ES-I3 (cell line): ENCODE results near the gene OVOL1.
A peak's percentile ranks its signal among the peaks of the same experiment; 100 is the strongest.
"Not testable (repeated sequence)": the region's sequence is repeated elsewhere in the genome, so short reads cannot be mapped to it uniquely, and the experiment has no call there.

Source experiments
- H3K36me3 ChIP-seq: 2 replicates; pipeline ENCODE4 v1.6.1; 2013; ENCODE audit warnings: mild to moderate bottlenecking, low read length, control low read depth, moderate library complexity; ENCODE audit not compliant: insufficient read depth
- H3K4me1 ChIP-seq: 2 replicates; pipeline ENCODE4 v1.6.1; 2013; ENCODE audit warnings: mild to moderate bottlenecking, control low read depth, low read length; ENCODE audit not compliant: insufficient read depth
- H3K9ac ChIP-seq: 2 replicates; pipeline ENCODE4 v1.6.1; 2013; ENCODE audit warnings: low read depth, mild to moderate bottlenecking, low read length, moderate library complexity
- H3K9me3 ChIP-seq: 2 replicates; pipeline ENCODE4 v1.6.1; 2013; ENCODE audit warnings: mild to moderate bottlenecking, low read length, moderate library complexity; ENCODE audit not compliant: control insufficient read depth, insufficient read depth

OVOL1 gene

GRCh38 chr11:65832231-65832630 lies 45.4 kb downstream of the OVOL1 start:
- 0 out of 2 replicates have a peak overlapping the region, but pooled peaks have one; percentile 58 for H3K9ac ChIP-seq
- H3K4me1 ChIP-seq, H3K9me3 ChIP-seq, H3K36me3 ChIP-seq: not testable (repeated sequence)

DNA sequence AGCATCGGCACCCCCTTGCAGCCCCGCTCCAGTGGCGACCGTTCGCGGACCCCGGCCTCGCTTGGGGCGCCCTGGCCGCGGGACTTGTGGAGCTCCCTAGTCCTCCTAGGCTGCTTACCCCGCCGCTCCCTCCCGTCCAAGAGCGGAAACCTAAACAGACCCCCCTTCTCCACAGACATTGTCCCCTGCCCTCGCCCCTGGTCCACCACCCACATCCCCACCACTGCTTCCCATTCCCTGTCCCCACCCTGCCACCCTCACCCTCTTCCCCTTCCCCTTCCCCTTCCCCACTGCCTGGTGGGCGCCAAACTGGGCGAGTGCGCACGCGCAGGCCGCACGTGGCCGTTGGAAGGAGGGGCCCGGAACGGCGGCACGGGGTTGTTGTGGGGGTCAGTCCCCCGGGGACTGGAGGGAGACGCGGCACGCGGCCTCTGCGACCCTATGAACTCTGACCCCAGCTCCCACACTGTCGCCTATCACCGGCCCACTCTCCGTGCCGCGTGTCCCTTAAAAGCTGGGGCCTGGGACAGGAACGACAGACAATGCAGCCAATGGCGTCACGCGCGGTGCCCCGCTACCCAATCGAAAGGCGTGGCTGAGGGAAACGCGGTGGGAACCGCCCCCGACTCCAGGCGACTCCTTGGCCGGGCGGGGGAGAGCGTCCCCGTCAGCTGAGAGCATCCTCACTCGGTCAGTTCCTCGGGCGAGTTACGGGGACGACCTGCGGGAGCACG lies 46.6 kb downstream of the OVOL1 start, which contains the start of gene SNX32:
TSS of gene SNX32 (plus strand) at position 667 of the 734 bp plus-strand sequence. CDS start 103 bp downstream, outside the sequence.
- Histone ChIP-seq H3K9me3 (no peaks in the 10 kb centered on the region), H3K4me1 (0 out of 2 replicates have a peak, but pooled peaks cover 9% of the 10 kb centered on the region), H3K9ac (peak within 1 kb of the TSS; percentile 58), H3K36me3 (no peaks in the 10 kb centered on the region)

DNA sequence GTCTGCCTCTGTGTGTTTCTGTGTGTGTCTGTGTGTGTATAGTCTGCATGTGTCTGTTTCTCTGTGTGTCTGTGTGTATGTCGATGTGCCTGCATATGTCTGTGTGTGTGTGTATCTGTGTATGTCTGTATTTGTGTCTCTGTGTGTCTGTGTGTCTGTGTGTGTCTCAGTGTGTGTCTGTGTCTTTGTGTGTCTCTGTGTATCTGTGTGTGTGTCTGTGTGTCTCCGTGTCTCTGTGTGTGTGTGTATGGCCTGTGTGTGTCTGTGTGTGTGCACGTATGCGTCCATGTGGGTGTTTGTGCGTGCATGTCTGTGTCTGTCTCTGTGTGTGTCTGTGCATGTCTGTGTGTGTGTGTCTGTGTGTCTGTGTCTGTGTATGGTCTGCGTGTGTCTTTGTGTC lies 47.3 kb downstream of the OVOL1 start:
- Histone ChIP-seq H3K9ac (peak overlapping the region; percentile 58), H3K36me3 (no peaks in the 10 kb centered on the region), H3K9me3 (no peaks in the 10 kb centered on the region), H3K4me1 (0 out of 2 replicates have a peak, but pooled peaks cover 9% of the 10 kb centered on the region)

- Histone ChIP-seq H3K9ac (no peak overlapping the region), H3K9me3 (no peaks in the 10 kb centered on the region), H3K4me1 (no peaks in the 10 kb centered on the region), H3K36me3 (no peaks in the 10 kb centered on the region)
These were observed 55.3 kb downstream of the OVOL1 start for GRCh38 chr11:65842144-65842543.

GRCh38 chr11:65843811-65844210 lies 56.9 kb downstream of the OVOL1 start:
- no peaks in the 10 kb centered on the region for H3K4me1 ChIP-seq
- H3K36me3 ChIP-seq: no peaks in the 10 kb centered on the region
- H3K9ac ChIP-seq: no peak overlapping the region
- H3K9me3 ChIP-seq: no peaks in the 10 kb centered on the region

DNA sequence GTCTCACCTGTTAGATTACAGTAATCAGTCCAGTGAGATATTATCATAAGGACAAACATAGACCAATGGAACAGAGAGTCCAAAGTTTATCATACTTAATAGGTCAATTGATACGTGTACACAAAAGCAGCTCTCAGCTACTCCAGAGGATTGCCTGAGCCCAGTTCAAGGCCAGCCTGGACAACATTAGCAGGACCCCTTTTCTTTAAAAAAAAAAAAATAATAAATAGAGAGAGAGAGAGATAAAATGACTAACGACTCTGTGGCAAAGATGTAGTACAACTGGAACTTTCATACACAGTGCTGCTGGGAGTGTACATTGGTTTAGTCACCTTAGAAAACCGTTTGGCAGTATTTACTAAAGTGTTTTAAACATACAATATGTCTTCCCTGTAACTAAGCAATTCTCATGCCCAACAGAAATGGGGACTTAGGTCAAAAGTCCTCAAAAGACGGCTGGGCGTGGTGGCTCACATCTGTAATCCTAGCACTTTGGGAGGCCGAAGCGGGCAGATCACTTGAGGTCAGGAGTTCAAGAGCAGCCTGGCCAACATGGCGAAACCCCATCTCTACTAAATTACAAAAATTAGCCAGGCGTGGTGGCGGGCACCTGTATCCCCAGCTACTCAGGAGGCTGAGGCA lies 57.5 kb downstream of the OVOL1 start:
- Histone ChIP-seq H3K4me1 (no peaks in the 10 kb centered on the region), H3K9ac (no peak overlapping the region), H3K9me3 (no peaks in the 10 kb centered on the region), H3K36me3 (no peaks in the 10 kb centered on the region)
